Mesenteric fat pad (tissue), 1 donor: ENCODE measurements around the gene NTN1. TPM values are rescaled to one million over a fixed set of nuclear protein-coding genes. Genes with fewer than 3 reads are reported as not detected.
"Not testable (repeated sequence)": the region's sequence is repeated elsewhere in the genome, so short reads cannot be mapped to it uniquely, and the experiment has no call there.

Experiments used
- DNase-seq: peaks from one replicate; pipeline ENCODE4 v3.0.0-alpha.2; 2020; ENCODE audit warnings: low spot score
- total RNA-seq: library from RNA; stranded (reverse); fragmentation: NEBNext Ultra II Directional; extraction: Animal tissue kit (Norgen Biotek cat#: 25700); gene quantifications from one replicate; pipeline ENCODE4 v1.2.1, GENCODE V29; 2021
- donor health status: DM: yes; HTN: yes; CAD: no.

Gene NTN1
- total RNA-seq, 1 donor from 2014 or later = 3.1 TPM

DNA sequence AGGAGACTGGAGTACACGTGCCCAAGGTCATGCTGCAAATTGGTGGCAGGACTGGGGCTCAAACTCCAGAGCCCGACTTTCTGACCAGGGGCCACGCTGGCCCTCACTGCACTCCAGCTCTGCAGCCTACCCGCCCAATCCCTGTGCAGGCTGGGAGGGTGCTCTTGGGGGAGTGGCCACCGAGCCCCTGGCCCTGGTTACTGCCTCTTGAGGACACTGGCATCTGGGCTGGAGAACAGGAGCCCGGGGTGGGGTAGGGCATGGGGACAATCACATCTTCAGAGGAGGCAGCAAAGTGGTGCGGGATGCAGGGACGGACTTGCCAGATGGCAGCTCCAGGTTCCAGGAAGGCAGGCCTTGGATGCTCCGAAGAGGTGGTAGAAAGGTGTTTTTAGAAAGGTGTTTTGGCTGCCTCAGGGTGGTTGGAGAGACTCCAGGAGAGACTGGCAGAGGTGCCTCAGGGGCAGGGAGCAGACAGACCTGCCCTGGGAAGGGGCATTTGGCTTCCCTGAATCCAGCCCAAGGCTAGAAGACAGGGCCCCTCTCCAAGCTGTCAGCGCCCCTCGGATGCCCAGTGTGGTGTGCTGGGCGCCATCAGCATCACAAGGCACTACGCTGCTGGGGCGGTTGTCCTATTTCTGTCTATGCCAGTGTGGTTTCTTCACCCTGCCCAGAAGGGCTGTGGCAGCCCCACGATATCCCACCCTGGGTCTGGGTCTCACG lies 220.6 kb downstream of the NTN1 start:
- no peak for DNase-seq

DNA sequence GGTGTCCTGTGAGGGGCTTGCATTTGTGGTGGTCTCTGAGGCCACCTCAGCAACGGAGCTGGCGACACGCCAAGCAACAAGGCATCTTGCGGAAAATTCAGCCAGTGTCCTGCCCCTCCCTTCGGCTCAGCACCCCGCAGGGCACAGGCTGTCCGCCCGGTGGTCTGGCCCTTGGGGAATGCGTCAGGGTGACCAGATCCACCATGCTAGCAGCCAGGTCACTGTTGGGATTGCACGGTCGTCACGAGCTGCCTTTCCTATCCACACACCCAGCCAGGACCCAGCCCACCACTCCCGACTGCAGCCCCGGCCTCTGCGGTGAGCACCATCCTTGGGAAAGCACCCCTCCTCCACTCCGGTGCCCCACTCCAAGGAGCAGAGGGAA lies 221.2 kb downstream of the NTN1 start:
- no peak for DNase-seq

- no peak for DNase-seq
Measured at GRCh38 chr17:9242983-9243382, 221.7 kb downstream of the NTN1 start.

GRCh38 chr17:9244066-9245052 lies 223.0 kb downstream of the NTN1 start:
- DNase-seq = no peak

- DNase-seq = no peak
Measured at GRCh38 chr17:9247401-9247938, 226.2 kb downstream of the NTN1 start.

GRCh38 chr17:9249245-9249953 lies 228.1 kb downstream of the NTN1 start:
- no peak for DNase-seq

- DNase-seq = no peak
Measured at GRCh38 chr17:9251273-9251672, 230.0 kb downstream of the NTN1 start.

DNA sequence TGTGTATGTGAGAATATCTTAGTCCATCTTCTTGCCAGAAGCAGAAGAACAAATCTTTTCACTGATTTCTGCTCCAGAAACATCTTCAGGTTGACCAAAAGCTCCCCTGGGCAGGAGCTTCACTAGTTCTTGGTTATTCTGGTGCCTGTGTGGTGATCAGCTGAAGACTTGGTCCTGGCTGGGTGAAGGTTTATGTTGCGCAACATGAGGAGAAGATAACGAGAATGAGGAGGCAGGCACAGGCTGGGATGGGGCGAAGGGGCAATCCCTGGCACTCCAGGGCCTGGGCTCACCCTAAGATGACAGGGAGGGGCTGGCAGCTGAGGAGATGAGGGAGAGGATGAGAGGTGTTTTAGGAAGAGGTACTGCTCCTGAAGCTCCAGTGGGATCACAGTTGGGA lies 232.0 kb downstream of the NTN1 start:
- DNase-seq = no peak

GRCh38 chr17:9254841-9255240 lies 233.5 kb downstream of the NTN1 start:
- DNase-seq = no peak

DNA sequence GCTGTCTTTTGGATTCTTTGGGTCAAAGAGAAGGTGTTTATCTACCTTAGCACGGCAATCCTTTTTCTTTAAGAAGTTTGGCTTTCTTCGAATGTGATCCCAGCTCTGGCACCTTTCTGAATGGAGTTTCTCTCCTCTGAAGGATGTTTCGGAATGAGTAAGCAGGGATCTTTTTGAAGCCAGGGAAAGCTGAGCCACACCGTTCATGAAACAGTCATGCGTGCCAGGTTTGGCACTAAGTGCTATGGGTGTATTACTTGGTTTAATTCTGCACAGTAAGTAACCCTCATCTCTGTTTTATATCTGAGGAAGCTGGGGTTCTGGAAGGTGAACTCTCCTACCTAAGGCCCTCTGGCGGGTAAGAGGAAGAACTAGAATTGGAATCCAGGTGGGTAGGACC lies 234.5 kb downstream of the NTN1 start:
- no peak for DNase-seq

DNA sequence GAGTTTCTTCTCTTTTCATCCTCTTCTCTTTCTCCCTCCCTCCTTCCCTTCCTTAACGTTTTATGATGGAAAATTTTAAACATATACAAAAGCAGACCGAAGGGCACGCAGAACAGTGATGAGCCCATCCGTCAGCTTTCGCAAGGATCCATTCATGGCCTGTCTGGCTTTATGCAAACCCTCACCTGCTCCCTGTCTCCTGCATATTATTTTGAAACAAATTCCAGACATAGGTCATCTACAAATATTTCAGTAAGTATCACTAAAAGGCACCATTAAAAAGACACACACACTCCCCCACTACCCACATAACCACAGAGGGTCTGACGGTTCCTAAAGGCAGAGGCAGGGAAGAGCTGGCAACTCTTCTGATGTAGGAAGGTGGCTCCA lies 235.0 kb downstream of the NTN1 start:
- no peak for DNase-seq

GRCh38 chr17:9256751-9257629 lies 235.7 kb downstream of the NTN1 start:
- no peak for DNase-seq

DNA sequence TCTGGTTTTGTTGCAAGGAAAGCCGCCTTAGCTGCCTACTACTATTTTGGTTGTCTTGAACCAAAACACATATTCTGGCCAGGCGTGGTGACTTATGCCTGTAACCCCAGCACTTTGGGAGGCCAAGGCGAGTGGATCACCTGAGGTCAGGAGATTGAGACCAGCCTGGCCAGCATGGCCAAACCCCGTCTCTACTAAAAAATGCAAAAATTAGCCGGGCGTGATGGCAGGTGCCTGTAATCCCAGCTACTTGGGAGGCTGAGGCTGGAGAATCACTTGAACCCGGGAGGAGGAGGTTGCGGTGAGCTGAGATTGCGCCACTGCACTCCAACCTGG lies 236.3 kb downstream of the NTN1 start:
- DNase-seq = not testable (repeated sequence)

DNA sequence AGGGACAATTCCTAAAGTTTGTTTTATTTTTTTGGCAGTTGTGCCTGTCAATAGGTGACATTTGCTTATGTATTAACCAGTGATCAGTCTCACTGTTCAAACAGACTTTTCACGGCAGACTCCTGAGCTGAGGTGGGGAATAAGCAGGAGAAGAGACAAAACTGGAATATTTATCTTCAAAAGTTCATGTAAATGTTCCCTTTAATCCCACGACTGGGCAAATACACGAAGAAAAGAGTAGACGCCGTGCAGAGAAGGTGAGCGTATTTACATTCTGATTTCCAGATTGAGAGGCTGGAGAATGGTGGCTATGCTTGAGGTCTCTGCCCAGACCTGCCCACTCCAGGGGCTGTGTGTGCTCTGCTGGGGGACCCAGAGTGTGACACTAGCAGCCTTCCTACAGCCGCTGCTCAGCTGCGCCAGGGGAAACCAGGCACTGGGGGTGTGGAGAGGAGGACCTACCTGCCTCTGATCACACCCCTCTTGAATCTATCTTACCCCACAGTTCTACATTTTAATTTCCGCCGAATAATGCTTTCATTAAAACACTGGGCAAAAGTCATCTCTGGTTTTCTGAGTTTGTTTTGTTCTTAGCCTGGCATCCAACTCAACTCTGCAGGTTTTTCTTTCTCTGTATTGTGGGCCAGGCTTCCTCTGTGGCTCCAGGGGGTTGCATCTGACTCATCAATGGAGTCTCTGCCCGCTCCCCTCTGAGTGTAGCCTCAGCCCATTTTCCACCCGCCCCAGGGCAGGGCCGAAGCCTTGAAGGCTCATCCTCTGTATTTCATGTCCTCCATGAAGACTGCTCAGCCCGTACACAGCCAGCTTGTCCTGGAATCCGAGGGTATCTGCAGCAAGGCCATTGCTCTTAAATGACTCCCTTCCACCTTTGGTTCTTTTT lies 237.1 kb downstream of the NTN1 start:
- no peak for DNase-seq

DNA sequence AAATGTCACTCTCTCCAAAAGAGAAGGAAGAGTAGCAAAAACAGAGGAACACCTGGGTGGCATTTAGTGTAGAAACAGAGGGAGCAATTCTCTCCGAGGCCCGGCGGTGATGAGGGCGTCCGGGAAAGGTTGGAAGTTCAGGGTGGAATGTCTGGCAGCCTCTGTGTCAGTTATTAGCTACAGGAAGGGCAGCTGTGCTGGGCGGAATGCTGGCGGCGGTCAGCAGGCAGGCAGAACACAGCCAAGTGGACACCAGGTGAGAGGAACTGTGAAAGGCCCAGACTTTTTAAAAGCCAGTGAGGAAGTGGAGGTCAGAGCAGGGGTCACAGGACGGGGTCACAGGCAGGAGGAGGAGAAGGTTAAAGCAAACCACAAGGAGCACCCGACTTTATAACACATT lies 238.1 kb downstream of the NTN1 start:
- no peak for DNase-seq

DNA sequence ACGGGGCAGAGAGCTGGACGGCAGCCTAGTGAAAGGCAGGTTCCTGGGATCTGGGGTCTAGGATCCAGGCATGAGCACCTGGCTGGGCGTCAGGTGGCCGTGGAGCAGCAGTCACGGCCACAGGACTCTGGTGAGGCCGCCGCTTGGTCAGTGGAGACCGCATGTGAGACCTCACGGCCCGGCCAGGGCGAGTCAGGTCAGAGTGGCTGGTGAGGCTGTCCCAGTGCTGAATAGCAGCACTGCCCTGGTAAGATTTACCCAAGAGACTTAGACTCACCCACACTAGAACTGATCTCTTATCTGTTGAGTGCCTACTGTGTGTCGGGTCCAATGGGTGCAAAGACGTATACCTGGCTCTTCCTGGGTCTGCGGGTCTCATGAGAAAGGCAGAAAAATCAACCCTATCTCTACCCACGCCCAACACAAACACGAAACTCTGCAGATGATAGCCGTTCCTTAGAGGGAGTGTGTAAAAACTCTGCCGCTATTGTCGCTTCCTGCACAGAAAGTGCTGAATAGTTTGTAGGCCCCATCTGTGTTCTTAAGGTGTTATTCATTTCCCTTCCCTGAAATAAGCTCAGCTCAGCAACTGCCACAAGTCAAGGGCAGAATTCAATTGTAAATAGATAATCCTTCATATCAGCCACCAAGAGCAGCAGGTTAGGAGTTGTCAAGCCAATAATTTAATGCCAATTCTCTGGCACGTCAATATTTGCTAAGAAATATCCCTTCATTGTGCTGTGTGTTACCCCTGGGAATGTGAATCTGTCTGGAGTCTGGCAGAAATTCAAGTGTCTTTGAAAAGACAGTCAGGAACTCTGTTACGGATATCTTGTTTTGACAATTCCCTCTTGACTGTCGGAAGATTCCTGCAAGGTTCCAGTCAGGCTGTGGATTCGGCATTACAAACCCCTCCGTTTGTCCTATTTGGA lies 240.0 kb downstream of the NTN1 start:
- DNase-seq = no peak

GRCh38 chr17:9266031-9266680 lies 244.8 kb downstream of the NTN1 start:
- DNase-seq = no peak

DNA sequence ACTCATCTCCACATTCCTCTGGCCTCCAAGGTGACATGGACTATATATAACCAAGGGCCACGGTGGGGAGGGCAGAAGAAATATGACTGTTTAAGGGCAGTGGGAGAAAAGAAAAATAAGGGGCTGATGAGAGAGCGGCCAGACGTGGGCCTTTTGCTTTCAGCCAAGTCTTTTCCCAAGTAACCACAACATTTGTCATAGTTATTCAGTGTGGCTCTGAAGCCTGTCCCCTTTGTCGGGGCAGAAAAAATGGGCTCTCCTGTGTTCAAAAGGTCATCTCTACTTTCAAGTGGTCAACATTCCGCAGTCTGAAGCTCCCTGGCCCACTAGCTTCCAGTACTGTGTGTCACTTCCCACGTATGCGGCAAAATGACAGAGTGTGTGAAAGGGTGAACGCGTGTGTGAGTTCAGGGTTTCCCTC lies 245.4 kb downstream of the NTN1 start:
- no peak for DNase-seq
